Measurements from ENCODE around the gene STAT1.

Gene STAT1

GRCh38 chr2:190972213-190972612, 41.8 kb downstream of the STAT1 start:
- no peaks in the 10 kb centered on the region for H3K79me2 ChIP-seq (ENCODE audit: low read length)
- TF ChIP-seq EZH2phosphoT487 (IDR thresholded peaks at IDR 0.05; ENCODE audit: low read depth): no peak
- TF ChIP-seq CTCF (IDR thresholded peaks at IDR 0.05; ENCODE audit: low read depth, low read length): no peak
- H3K4me2 ChIP-seq (ENCODE audit: low read length): no peak overlapping the region
- no peaks in the 10 kb centered on the region for H4K20me1 ChIP-seq (ENCODE audit: insufficient read depth, low read length)
- no peaks in the 10 kb centered on the region for H3K9me3 ChIP-seq (ENCODE audit: insufficient read depth, low read length)
- H2AFZ ChIP-seq (ENCODE audit: low read depth, low read length): no peak overlapping the region
- no peaks in the 10 kb centered on the region for H3K4me1 ChIP-seq (ENCODE audit: low read length)
- no peak overlapping the region for H3K27ac ChIP-seq (ENCODE audit: low read length)
- H3K9ac ChIP-seq (ENCODE audit: low read length): no peak overlapping the region
- peaks cover 70% of the 10 kb centered on the region for H3K36me3 ChIP-seq (replicated peaks; ENCODE audit: low read depth, low read length)
- H3K27me3 ChIP-seq (ENCODE audit: low read depth, low read length): no peaks in the 10 kb centered on the region
- no peak overlapping the region for H3K4me3 ChIP-seq (ENCODE audit: low read length)

GRCh38 chr2:190970873-190971506, 43.0 kb downstream of the STAT1 start:
- TF ChIP-seq CTCF (IDR thresholded peaks at IDR 0.05; ENCODE audit: low read depth, low read length) (no peak), EZH2phosphoT487 (IDR thresholded peaks at IDR 0.05; ENCODE audit: low read depth) (no peak)
- Histone ChIP-seq H3K9ac (ENCODE audit: low read length) (no peak overlapping the region), H3K27ac (ENCODE audit: low read length) (no peak overlapping the region), H2AFZ (ENCODE audit: low read depth, low read length) (no peak overlapping the region), H3K27me3 (ENCODE audit: low read depth, low read length) (no peaks in the 10 kb centered on the region), H3K4me1 (ENCODE audit: low read length) (no peaks in the 10 kb centered on the region), H3K4me3 (ENCODE audit: low read length) (no peak overlapping the region), H3K4me2 (ENCODE audit: low read length) (no peak overlapping the region), H4K20me1 (ENCODE audit: insufficient read depth, low read length) (no peaks in the 10 kb centered on the region), H3K9me3 (ENCODE audit: insufficient read depth, low read length) (no peaks in the 10 kb centered on the region), H3K36me3 (replicated peaks; ENCODE audit: low read depth, low read length) (peaks cover 68% of the 10 kb centered on the region), H3K79me2 (ENCODE audit: low read length) (no peaks in the 10 kb centered on the region)

GRCh38 chr2:190970160-190970559, 43.8 kb downstream of the STAT1 start:
- no peak overlapping the region for H3K9ac ChIP-seq (ENCODE audit: low read length)
- no peaks in the 10 kb centered on the region for H3K79me2 ChIP-seq (ENCODE audit: low read length)
- no peaks in the 10 kb centered on the region for H3K4me1 ChIP-seq (ENCODE audit: low read length)
- H2AFZ ChIP-seq (ENCODE audit: low read depth, low read length): no peak overlapping the region
- no peak for TF ChIP-seq CTCF (IDR thresholded peaks at IDR 0.05; ENCODE audit: low read depth, low read length)
- no peak overlapping the region for H3K4me2 ChIP-seq (ENCODE audit: low read length)
- no peaks in the 10 kb centered on the region for H4K20me1 ChIP-seq (ENCODE audit: insufficient read depth, low read length)
- no peaks in the 10 kb centered on the region for H3K27me3 ChIP-seq (ENCODE audit: low read depth, low read length)
- H3K4me3 ChIP-seq (ENCODE audit: low read length): no peak overlapping the region
- no peak overlapping the region for H3K27ac ChIP-seq (ENCODE audit: low read length)
- peaks cover 66% of the 10 kb centered on the region for H3K36me3 ChIP-seq (replicated peaks; ENCODE audit: low read depth, low read length)
- no peaks in the 10 kb centered on the region for H3K9me3 ChIP-seq (ENCODE audit: insufficient read depth, low read length)

- Histone ChIP-seq H3K9me3 (ENCODE audit: insufficient read depth, low read length) (no peaks in the 10 kb centered on the region), H3K36me3 (replicated peaks; ENCODE audit: low read depth, low read length) (peaks cover 58% of the 10 kb centered on the region), H3K79me2 (ENCODE audit: low read length) (no peaks in the 10 kb centered on the region), H3K4me2 (ENCODE audit: low read length) (no peak overlapping the region), H2AFZ (ENCODE audit: low read depth, low read length) (no peak overlapping the region), H3K27me3 (ENCODE audit: low read depth, low read length) (no peaks in the 10 kb centered on the region), H3K4me1 (ENCODE audit: low read length) (no peaks in the 10 kb centered on the region; the same call in 1 of the 2 replicates), H3K27ac (ENCODE audit: low read length) (no peak overlapping the region), H3K9ac (ENCODE audit: low read length) (no peak overlapping the region), H3K4me3 (ENCODE audit: low read length) (no peak overlapping the region), H4K20me1 (ENCODE audit: insufficient read depth, low read length) (no peaks in the 10 kb centered on the region)
- TF ChIP-seq EZH2phosphoT487 (IDR thresholded peaks at IDR 0.05; ENCODE audit: low read depth) (no peak), CTCF (IDR thresholded peaks at IDR 0.05; ENCODE audit: low read depth, low read length) (no peak)
These were observed 45.4 kb downstream of the STAT1 start for GRCh38 chr2:190968522-190968921.
